IPS-18c (cell line): ENCODE measurements around the gene SIAH3.

Source experiments
- H3K4me3 ChIP-seq: 2 replicates; pipeline ENCODE4 v1.7.0; 2013; ENCODE audit warnings: low read depth, mild to moderate bottlenecking, low read length, moderate library complexity; ENCODE audit not compliant: insufficient read depth
- H3K9me3 ChIP-seq: one replicate; pipeline ENCODE4 v1.6.1; 2013; ENCODE audit warnings: mild to moderate bottlenecking, low read length, moderate library complexity; ENCODE audit not compliant: control insufficient read depth, insufficient read depth

The SIAH3 gene

DNA sequence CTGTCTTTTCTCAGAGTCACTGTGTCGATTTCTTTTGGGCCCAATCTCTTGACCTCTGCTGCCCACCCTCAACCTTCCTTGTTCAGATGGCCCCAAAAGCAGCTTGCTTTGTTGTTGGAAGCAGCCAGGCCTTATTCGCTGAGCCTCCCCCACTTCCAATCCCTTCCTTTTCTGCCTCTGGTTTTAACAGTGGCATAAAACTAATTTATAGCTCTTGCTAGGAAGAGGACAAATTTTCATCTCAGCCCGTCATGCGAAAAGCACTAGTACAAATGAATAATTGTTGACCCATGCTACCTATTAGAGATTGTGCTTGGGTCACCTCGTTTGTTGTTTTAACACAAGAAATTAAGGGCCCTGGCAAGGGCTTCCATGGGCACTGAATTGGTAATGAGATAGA lies 51.1 kb downstream of the SIAH3 start:
- no peaks in the 10 kb centered on the region for H3K9me3 ChIP-seq
- no peak overlapping the region for H3K4me3 ChIP-seq

DNA sequence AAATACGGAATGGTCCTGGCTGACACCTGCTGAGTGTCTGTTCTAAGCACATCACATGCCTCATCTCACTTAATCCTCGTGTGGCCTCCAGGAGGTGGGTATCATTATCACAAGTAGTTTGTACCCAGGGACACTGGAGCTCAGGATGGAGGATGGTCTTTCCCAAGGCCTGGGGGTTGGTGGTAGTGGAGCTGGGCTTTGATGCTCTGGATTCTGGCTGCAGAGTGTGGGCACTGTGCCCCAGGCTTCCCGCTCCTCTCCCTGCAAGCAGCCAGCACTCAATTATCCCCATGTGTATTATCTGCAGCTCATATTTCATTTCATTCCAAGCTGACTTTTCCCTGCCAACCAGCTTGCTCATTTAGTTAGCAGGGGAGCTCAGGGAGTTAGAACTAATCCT lies 52.1 kb downstream of the SIAH3 start:
- Histone ChIP-seq H3K4me3 (no peak overlapping the region), H3K9me3 (no peaks in the 10 kb centered on the region)

DNA sequence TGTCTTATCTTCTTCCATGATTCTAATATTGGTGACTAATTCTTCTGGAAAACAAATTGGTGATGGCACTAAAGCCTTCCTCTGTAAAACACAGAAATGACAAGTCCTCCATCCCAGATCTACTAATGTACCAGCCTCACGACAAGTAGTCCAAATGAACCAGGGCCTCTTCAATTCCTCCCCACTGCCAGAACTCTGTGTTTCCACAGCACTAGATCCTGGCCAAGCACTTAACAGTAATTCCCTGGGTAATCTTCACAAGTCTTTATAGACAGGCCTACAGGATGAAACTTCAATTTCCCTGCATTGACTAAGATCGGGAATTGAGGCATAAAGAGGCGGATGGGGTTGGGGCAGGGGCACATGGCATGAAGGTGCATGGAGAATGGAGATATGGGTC lies 52.7 kb downstream of the SIAH3 start:
- Histone ChIP-seq H3K4me3 (no peak overlapping the region), H3K9me3 (no peaks in the 10 kb centered on the region)

DNA sequence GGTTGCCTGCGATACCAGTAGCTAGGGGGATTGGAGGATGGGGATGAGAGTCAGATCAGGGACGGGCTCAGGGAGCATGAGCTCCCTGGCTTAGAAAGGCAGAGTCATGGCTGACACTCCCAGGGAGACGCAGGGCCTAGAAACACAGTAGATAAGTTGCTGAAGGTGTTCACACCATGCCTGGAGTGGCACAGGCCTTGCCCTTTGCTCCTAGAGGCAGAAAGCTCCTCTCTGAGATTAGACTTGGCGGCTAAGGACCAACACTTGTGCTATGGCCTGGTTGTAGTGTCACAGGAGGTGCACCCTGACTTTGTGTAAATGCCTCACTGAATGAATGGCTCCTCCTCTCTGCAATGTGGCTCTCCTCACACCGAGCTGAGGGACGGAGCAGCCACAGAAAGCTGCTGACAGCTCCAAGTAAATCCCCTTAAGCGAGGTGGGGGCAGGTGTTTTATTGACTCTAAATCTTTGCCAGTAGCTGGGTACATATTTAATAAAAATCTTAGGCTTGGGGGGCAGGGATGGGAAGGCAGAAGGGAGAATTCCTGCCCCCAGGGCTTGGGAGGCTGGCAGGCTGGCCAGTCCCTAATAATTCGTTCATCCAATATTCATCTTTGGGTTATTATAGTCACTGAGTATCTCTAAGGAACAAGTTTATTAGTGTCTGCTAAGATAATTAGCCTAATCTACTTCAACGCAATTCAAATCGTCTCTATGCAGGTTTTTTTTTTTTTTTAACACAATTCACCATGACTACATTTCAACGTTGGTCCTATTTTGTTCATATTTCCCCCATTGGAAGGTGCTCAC lies 54.9 kb downstream of the SIAH3 start:
- H3K4me3 ChIP-seq, result no peak overlapping the region
- no peaks in the 10 kb centered on the region for H3K9me3 ChIP-seq

DNA sequence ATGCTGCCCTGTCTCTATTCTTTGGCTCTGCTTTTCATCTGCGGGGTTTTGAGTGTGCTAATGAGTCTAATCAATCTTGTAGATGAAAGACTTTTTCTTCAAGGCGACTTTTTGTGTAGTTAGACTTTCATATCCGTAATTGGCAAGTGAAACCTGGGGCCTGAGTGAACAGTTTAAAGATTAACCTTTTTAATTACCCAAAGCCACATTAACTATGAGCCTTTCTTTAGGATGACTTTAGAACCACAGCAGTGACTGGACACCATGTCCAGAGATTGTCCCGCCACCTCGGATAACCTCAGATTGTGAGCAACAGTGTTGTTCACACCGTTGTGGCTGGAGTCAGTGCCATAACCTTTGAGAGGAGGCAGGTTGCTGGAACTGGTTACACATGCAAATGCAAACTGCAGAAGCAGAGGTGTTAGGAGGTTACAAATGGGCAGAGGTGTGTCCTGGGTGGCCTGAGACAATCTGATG lies 58.7 kb downstream of the SIAH3 start:
- Histone ChIP-seq H3K9me3 (no peaks in the 10 kb centered on the region), H3K4me3 (no peak overlapping the region)

DNA sequence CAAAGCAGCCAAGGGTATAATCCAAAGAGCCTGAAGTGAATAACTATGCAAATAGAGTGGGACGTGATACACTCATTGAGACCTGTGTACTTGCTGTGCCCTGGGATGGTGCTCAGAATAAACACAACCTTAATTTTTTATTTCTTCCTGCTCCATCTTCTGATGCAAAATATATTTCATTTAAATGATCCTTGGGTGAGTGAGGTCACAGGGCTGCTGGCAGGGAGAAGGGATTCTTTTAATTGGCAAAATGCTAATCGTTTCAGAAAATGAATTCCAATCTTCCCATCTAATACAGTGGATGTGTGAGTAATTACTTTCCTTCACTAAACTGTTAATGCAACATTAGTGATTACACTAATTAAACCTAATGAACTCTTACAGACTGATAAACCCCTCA lies 63.5 kb downstream of the SIAH3 start:
- H3K9me3 ChIP-seq, result no peaks in the 10 kb centered on the region
- no peak overlapping the region for H3K4me3 ChIP-seq

DNA sequence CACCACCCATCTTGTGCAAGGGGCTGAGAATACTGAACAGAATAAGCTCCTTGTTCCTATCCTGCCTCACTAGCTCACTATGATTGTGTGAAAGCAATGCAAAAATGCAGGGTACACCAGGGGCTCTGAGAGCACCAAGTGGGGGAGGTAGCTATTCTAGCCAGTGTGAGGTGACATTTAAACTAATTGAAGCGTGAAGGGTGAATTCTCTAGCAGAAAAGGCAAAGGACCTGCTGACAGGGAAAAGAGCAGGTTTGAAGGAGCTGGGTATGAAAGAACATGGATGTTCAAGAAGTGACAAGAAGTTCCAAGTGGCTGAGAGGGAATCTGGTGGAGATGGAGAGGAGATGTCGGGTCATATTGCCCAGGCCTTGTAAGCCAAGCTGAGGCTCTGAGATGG lies 64.2 kb downstream of the SIAH3 start:
- H3K9me3 ChIP-seq, result no peaks in the 10 kb centered on the region
- no peak overlapping the region for H3K4me3 ChIP-seq

DNA sequence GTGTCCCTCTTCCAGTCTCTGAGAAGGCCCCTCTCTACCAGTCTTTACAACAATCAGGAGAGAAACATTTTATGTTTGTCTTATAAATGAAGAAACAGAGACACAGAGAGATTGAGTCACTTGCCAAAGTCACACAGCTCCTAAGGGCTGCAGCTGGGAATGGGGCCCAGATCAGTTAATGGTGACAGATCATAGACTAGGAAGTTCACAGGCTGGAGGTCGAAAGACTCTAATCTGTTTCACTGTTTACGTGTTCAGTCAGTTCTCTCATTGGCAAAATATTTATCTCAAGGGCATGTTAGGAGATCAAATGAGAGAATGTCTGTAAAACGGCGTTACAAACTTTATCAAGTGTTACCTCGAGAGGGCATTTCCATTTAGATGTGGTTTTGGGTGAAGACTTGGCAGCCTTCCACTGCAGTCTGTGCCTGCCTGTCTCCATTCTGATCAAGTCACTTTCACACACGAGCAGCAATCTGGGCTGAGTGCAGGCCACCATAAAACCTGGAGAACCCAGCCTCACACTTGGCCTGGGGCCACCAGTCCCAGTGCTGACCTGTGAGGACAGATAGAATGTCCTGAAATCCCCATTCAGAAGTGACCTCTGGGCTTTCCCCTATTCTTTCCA lies 65.1 kb downstream of the SIAH3 start:
- Histone ChIP-seq H3K4me3 (no peak overlapping the region), H3K9me3 (no peaks in the 10 kb centered on the region)

DNA sequence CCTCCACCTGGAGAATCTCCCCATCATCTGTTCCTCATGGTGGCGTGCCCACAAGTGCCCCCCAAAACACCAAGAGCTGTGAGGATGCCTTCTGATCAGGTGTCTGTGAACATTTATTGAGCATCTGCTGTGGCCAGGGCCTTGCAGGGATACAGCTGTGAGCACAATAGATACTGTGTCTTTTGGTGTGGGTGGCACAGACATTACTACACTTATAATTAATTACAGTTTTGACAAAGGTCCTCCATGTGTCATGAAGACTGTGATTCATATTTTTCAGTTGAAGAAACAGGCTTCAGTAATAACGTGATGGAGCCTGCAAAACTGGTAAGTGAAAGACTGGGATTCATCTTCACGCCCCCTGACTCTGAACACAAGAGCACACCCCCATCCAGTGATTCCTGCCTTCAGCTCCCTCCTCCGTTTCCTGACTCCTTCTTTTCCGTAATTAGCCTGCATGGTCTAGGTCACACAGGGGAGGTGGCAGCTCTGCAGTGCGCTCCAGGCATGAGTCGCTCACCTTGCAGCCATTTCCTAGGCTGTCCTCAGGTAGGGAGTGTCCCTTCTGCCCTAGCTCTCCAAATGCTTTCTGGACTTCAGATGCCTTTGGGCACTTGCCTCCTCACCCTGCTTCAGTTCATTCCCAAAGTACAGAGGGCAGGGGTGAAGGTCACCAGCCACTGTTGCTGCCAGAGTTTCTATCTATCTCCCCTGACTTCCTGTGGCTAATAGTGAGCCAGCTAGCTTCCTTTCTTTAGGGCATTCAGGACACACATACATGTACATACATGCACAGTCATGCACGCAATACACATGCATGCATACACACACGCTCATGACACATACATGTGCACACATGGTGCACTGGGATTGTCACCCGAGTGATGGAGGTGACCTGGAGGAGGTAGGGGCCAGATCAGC lies 66.5 kb downstream of the SIAH3 start:
- no peak overlapping the region for H3K4me3 ChIP-seq
- no peaks in the 10 kb centered on the region for H3K9me3 ChIP-seq

DNA sequence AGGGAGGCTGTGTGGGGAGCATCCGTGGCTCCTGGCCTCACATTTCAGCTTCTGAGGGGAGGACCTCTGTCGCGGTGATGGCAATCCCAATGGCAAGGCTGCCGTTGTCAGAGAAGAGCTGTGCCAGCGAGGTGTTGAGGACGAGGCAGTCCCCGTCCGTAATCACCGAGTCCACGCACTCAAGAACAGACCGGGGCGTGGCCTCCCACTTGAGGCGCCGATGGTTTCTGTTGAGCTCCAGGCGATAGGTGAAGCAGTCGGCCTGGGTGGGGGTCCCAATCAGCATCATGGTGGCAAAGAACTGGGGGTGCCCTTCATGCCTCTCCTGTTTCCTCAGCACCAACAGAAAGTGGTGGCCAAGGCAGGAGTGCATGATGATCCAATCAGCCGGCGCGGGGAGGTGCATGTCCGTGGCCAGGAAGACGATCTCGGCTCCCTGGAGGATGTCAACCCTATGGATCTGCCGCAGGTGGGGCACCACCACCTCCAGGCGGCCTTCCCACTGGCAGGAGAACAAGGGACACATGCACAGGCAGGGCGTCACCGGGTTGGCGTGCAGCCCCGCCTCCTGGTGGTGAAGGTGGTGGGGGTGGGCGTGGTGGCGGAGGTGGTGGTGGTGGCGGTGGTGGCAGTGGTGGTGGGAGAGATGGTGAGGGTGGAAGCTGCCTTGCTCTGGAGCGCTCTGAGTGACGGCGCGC lies 68.1 kb downstream of the SIAH3 start:
- no peaks in the 10 kb centered on the region for H3K9me3 ChIP-seq
- no peak overlapping the region for H3K4me3 ChIP-seq

DNA sequence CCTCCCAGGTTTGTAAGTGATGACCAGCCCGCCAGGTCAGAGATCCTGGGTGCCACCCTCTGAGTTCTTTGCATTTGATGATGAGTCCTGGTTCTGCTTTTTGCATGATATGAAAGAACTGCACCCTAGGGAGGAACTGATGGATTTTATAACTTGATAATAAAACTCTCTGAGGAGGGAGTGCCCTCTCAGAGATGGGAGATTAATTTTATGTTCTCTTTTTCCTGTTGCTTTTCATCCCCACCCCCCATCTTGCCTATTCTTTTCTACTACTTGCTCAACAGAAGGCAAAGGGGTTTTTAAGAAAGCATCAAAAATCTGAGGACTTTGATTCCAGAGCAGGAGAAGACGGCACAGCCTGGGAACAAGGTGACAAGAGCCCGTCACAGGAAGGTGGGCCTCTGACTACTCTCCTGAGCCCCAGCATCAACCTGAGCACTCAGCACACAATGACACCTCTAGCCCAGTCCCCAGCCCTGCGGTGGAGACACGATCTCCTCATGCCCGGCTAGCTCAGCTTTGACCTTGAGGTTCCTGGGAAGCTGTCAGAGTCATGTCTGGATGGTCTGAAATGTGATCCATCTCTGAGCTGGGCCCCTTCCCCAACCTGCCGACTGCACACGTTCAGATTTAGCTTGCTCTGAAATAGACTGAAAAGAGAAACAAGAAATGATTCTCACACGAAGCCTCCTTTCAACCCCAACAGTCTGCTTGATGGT lies 69.1 kb downstream of the SIAH3 start:
- Histone ChIP-seq H3K9me3 (no peaks in the 10 kb centered on the region), H3K4me3 (no peak overlapping the region)

DNA sequence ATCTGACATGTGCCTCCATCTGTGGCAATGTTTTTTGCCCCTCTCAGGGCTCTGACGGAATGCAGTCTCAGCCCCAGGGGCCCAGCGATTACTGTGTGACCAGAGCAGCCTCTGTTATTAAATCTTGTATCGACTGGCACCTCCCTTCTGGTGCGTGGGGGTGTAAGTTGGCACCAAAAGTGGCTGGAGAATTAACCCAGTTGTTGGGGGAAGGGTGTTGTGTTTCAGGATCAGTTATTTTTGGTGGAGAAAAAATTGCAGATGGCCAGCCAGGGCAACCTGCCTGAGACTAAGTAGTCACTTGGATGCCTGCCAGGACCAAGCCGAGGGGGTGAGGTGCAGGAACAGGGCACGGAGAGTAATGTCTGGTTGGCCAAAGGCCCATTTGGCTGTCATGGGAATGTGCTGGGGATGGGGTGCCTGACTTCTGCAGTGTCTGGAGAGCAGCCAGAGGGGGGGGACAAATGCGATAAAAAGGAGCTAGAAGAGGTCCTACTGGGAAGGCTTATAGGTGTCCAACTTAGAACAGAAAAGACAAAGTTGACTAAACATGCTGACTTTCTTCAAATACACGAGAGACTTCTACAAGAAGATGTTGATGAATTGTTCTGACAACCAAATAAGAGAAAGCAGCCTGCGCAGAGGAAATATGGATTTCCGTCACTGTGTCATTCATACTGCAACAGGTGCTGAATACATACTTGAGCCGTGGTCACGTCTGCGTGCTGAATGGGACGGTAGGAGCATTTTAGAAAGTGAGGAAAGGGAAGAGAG lies 69.8 kb downstream of the SIAH3 start:
- Histone ChIP-seq H3K4me3 (no peak overlapping the region), H3K9me3 (no peaks in the 10 kb centered on the region)

DNA sequence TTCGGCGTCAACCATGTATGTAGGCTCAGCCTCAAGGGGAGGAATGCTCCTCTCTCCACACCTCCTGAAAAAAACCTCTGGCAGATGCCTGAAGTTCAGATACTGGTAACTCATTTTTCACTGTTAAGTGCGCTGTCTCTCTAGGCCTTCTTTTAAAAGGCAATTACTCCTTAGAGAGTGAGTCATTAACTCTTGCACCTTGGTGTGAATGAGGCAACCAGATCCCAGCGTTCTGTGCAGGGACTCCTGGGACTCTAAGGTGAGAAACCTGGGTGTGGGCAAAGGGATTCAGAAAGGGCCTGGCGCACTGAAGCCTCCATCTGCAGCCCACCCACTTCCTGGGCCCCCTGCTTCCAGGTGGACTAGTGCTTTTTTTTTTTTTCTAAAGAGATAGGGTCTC lies 71.7 kb downstream of the SIAH3 start:
- Histone ChIP-seq H3K9me3 (no peaks in the 10 kb centered on the region), H3K4me3 (no peak overlapping the region)

DNA sequence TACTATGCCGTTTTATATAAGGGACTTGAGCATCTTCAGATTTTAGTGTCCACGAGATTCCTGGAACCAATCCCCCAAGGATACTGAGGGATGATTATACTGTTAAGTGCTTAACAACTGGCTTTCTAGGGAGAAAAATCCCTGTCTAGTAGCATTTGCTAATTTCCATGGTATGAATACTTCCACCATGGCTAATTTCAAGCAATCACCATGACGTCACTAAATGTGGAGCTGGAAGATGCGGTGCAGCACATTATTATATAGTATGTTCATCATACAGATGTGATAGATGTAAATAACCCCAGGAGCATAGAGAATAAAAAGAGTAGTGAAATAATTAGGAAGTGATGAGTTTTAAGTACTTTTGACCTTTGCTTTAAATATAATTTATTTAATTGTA lies 72.7 kb downstream of the SIAH3 start:
- H3K4me3 ChIP-seq, result no peak overlapping the region
- H3K9me3 ChIP-seq, result no peaks in the 10 kb centered on the region

DNA sequence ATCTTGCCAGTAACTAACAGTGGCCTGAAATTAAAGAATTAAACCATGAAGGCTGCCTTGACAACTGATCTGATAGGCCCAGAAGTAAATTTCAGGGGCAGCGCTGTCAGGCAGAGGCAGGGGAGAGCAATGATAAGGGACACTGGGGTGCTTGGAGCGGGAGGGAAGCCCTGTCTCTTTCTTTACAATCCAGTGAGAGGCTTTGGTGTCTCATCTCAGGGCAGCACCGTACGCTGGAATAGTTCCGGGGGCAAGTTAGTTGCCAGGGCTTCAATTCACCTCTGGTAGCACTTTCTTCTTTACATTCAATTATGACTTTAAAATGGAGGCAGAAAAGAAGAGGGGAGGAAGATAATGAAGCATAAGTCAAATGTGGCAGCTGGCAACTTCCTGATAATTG lies 74.8 kb downstream of the SIAH3 start:
- Histone ChIP-seq H3K4me3 (no peak overlapping the region), H3K9me3 (no peaks in the 10 kb centered on the region)

DNA sequence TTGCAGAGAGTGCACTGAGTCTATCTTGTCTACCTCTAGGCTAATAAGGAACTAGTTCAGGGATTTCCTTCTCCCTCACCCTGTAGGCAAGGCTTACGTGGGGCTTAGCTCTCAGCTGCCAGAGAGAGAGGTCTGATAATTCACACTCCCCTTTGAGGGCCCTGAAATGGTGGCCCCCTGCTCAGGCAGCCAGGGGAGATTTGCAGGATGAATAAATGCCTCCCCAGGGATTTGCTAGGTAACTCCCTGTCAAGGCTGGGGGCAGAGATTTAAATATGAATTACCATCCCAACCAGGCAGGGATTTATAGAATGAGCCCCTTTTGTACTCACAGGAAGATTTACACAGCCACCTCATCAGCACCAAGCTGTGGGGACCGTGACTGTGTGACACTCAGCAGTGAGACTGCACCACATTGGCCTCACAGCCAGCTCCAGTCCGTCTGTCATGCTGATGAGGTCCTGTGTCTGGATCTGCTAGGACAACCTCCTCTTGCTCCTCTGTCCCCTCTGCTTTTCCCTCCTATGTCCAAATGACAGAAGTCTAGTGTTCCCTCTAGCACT lies 76.1 kb downstream of the SIAH3 start:
- H3K9me3 ChIP-seq, result peaks cover 2% of the 10 kb centered on the region
- H3K4me3 ChIP-seq, result no peak overlapping the region
